Uterus (tissue), 2 donors: ENCODE results near the gene ADGRG6.

Experiments used
- POLR2A ChIP-seq, 2 donors: fragments of 450-650 bp; IDR thresholded peaks; one replicate each; pipeline ENCODE4 v1.6.1; 2016; ENCODE audit warnings: antibody characterized with exemption in 2 of 2, mild to moderate bottlenecking in 1 of 2, moderate library complexity in 1 of 2
- TF ChIP-seq, protein P1 (sequence below), 4 experiments: fragments of 200-600 bp in 2 of 4; fragments of 450-650 bp in 2 of 4; sonication (generic) in 2 of 4; IDR thresholded peaks; one replicate each; pipeline ENCODE4 v1.5.1; 2016 to 2019; ENCODE audit warnings: antibody characterized with exemption in 4 of 4, mild to moderate bottlenecking in 2 of 4, moderate library complexity in 1 of 4

DNA sequence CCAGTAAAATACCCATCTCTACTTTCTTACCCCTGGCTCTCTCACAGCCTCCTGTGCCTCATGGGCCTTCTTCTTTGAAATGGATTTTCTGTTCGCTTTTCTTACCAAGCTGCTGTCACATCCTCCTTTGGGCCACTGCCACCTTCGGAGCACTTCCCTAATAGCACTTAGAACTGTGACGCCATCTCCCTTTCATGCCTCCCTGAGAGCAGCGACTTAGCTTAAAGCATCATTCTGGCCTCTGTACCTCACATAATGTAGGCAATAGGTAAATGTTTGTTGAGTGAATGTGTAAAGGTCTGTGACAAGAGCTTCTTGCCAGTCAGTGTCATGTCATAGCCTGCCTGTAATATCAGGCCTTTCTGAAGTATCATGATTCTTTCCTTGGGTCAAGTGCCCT is 78.8 kb downstream of the ADGRG6 start:
- TF ChIP-seq, protein P1, sequence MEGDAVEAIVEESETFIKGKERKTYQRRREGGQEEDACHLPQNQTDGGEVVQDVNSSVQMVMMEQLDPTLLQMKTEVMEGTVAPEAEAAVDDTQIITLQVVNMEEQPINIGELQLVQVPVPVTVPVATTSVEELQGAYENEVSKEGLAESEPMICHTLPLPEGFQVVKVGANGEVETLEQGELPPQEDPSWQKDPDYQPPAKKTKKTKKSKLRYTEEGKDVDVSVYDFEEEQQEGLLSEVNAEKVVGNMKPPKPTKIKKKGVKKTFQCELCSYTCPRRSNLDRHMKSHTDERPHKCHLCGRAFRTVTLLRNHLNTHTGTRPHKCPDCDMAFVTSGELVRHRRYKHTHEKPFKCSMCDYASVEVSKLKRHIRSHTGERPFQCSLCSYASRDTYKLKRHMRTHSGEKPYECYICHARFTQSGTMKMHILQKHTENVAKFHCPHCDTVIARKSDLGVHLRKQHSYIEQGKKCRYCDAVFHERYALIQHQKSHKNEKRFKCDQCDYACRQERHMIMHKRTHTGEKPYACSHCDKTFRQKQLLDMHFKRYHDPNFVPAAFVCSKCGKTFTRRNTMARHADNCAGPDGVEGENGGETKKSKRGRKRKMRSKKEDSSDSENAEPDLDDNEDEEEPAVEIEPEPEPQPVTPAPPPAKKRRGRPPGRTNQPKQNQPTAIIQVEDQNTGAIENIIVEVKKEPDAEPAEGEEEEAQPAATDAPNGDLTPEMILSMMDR (IDR thresholded peaks at IDR 0.05), result no peak
- TF ChIP-seq POLR2A (IDR thresholded peaks at IDR 0.05), result no peak
